Endothelial cell of umbilical vein (primary cell): ENCODE results near the gene ANKRD13B. TPM values are rescaled to one million over a fixed set of nuclear protein-coding genes. Genes with fewer than 3 reads are reported as not detected.

Experiments used
- BruUV-seq: library from RNA; stranded (reverse); fragments of 400-500 nt; replicated peaks from 2 replicates; lab custom pipeline; 2021; lab: Mats Ljungman, UMichigan
- CTCF ChIA-PET: fragments of 300-600, 350-600 bp; sonication (Branson Sonifier 250); formaldehyde crosslinking; loops from one replicate; lab custom pipeline; 2021; ENCODE audit warnings: antibody characterized with exemption, inconsistent platforms; lab: Charles Lee
- POLR2A ChIA-PET: fragments of 300-600, 350-600 bp; sonication (Branson Sonifier 250); formaldehyde crosslinking; loops from one replicate; lab custom pipeline; 2021; ENCODE audit warnings: antibody characterized with exemption, inconsistent platforms; lab: Charles Lee
- DNase-seq: peaks from one replicate; pipeline ENCODE4 v3.0.0-alpha.2; 2011; ENCODE audit warnings: low read depth, low spot score
- FAIRE-seq: peaks from 2 replicates; lab custom pipeline; 2011; peaks lifted over from hg19 to GRCh38; lab: Jason Lieb, UNC
- H2AFZ ChIP-seq: 2 replicates; pipeline ENCODE4 v1.6.0; 2012; ENCODE audit warnings: low read depth, low read length, control low read depth, inconsistent platforms
- H3K27ac ChIP-seq: 2 replicates; pipeline ENCODE4 v1.5.1; 2011; ENCODE audit warnings: low read depth, mild to moderate bottlenecking, control low read depth, low read length, moderate library complexity; ENCODE audit not compliant: insufficient read depth
- H3K27me3 ChIP-seq, 2 experiments: 2 replicates each; pipeline versions ENCODE4 v1.6.0 to v1.6.1; 2011; ENCODE audit warnings: low read length in 2 of 2, mixed read lengths in 1 of 2; ENCODE audit not compliant: control insufficient read depth in 2 of 2, insufficient read depth in 2 of 2
- H3K36me3 ChIP-seq, 2 experiments: 2 replicates in 1 of 2; 3 replicates in 1 of 2; pipeline ENCODE4 v1.5.1; 2011; ENCODE audit warnings: low read length in 2 of 2, mild to moderate bottlenecking in 1 of 2, moderate library complexity in 1 of 2; ENCODE audit not compliant: control insufficient read depth in 2 of 2, insufficient read depth in 2 of 2; ENCODE audit errors: extremely low read depth in 1 of 2
- H3K4me1 ChIP-seq: 3 replicates; pipeline ENCODE4 v1.5.1; 2011; ENCODE audit warnings: mild to moderate bottlenecking, low read length; ENCODE audit not compliant: control insufficient read depth, insufficient read depth; ENCODE audit errors: extremely low read depth
- H3K4me2 ChIP-seq: 2 replicates; pipeline ENCODE4 v1.6.1; 2011; ENCODE audit warnings: low read length, control low read depth, mixed read lengths; ENCODE audit not compliant: insufficient read depth
- H3K4me3 ChIP-seq, 3 experiments: fragments of 200-600 bp in 1 of 3; sonication (generic), shearing (Covaris generic) in 1 of 3; replicated peaks in 1 of 3; 2 replicates each; pipeline ENCODE4 v1.5.1; 2011 to 2016; ENCODE audit warnings: control low read depth in 3 of 3, low read length in 3 of 3, mild to moderate bottlenecking in 2 of 3, inconsistent platforms in 1 of 3, low read depth in 1 of 3, moderate library complexity in 1 of 3; ENCODE audit not compliant: insufficient read depth in 1 of 3
- H3K79me2 ChIP-seq: 2 replicates; pipeline ENCODE4 v1.6.0; 2012; ENCODE audit warnings: low read length, inconsistent platforms; ENCODE audit not compliant: control insufficient read depth, insufficient read depth
- H3K9ac ChIP-seq: replicated peaks from 2 replicates; pipeline ENCODE3; 2011; ENCODE audit warnings: low read length, control low read depth; ENCODE audit not compliant: insufficient read depth; ENCODE audit errors: extremely low read depth
- H3K9me1 ChIP-seq: replicated peaks from 3 replicates; pipeline ENCODE4 v1.6.0; 2011; ENCODE audit warnings: mild to moderate bottlenecking, low read length; ENCODE audit not compliant: control insufficient read depth, insufficient read depth; ENCODE audit errors: extremely low read depth
- H3K9me3 ChIP-seq: replicated peaks from 2 replicates; pipeline ENCODE4 v1.5.1; 2012; ENCODE audit warnings: low read length, inconsistent platforms; ENCODE audit not compliant: control insufficient read depth, insufficient read depth
- H4K20me1 ChIP-seq: replicated peaks from 2 replicates; pipeline ENCODE3; 2011; ENCODE audit warnings: mild to moderate bottlenecking, low read length; ENCODE audit not compliant: control insufficient read depth, insufficient read depth; ENCODE audit errors: extremely low read depth
- CTCF ChIP-seq, 2 donors: IDR thresholded peaks; 1 replicate in 1 of 2; 2 replicates in 1 of 2; pipeline ENCODE4 v1.5.1; 2011; ENCODE audit warnings: low read length in 2 of 2, mild to moderate bottlenecking in 2 of 2, moderate library complexity in 2 of 2, control low read depth in 1 of 2, inconsistent platforms in 1 of 2, low read depth in 1 of 2; ENCODE audit not compliant: insufficient read depth in 1 of 2; ENCODE audit errors: extremely low read depth in 1 of 2
- EZH2 ChIP-seq: IDR thresholded peaks from 2 replicates; pipeline ENCODE4 v1.6.1; 2012; ENCODE audit warnings: borderline replicate concordance, low read depth, mild to moderate bottlenecking, moderate library complexity, low read length, inconsistent platforms; ENCODE audit not compliant: severe bottlenecking
- FOS ChIP-seq: IDR thresholded peaks from 2 replicates; pipeline ENCODE4 v1.6.1; 2011; ENCODE audit warnings: mild to moderate bottlenecking, low read length, moderate library complexity, borderline replicate concordance; ENCODE audit not compliant: insufficient read depth
- GATA2 ChIP-seq: IDR thresholded peaks from 2 replicates; pipeline ENCODE4 v1.7.0; 2011; ENCODE audit warnings: low read depth, mild to moderate bottlenecking, moderate library complexity, mixed read lengths, low read length; ENCODE audit not compliant: insufficient read length, insufficient read depth
- JUN ChIP-seq: IDR thresholded peaks from 2 replicates; pipeline ENCODE4 v1.6.1; 2011; ENCODE audit warnings: borderline replicate concordance, low read depth; ENCODE audit not compliant: insufficient read length, insufficient read depth
- MAX ChIP-seq: IDR thresholded peaks from 2 replicates; pipeline ENCODE4 v1.6.1; 2011; ENCODE audit not compliant: insufficient read depth, insufficient read length
- MYC ChIP-seq: IDR thresholded peaks from one replicate; pipeline ENCODE4 v1.6.1; 2011; ENCODE audit warnings: mild to moderate bottlenecking, low read depth, low read length
- POLR2A ChIP-seq: IDR thresholded peaks from 2 replicates; pipeline ENCODE4 v1.6.1; 2012; ENCODE audit warnings: low read depth, mild to moderate bottlenecking, control low read depth, low read length
- POLR2AphosphoS5 ChIP-seq: IDR thresholded peaks from 2 replicates; pipeline ENCODE4 v1.6.1; 2012; ENCODE audit warnings: low read depth, mild to moderate bottlenecking, control low read depth, low read length, moderate library complexity; ENCODE audit not compliant: insufficient read depth
- dilution Hi-C: fragments of 300-500 bp; cut with MboI; formaldehyde crosslinking; loops from one replicate; pipeline ENCODE4 v1.15.0; 2019; ENCODE audit warnings: low sequenced_read_pairs; ENCODE audit not compliant: extremely low pct_ligation_motif_present
- intact Hi-C: fragments of 100-400 bp; cut with micrococcal nuclease; formaldehyde crosslinking; loops from one replicate; pipeline ENCODE4 v1.10.0; 2022
- polyA plus RNA-seq, 4 experiments: library from polyadenylated mRNA; depleted of rRNA in 3 of 4; stranded (reverse) in 3 of 4; unstranded in 1 of 4; fragments of >200 nt; gene quantifications; 2 replicates each; pipeline versions ENCODE4 v1.2.1 to v1.2.3, GENCODE V29; 2011 to 2012; ENCODE audit warnings: missing spikeins in 1 of 4
- total RNA-seq: library from RNA; stranded (reverse); gene quantifications from 2 replicates; pipeline ENCODE4 v1.2.3, GENCODE V29; 2021

The ANKRD13B gene
- total and polyA plus RNA-seq, 2 donors (not counting 3 experiments of a cell fraction or from before 2014, with no cell fraction given) = 21.1 to 23.2 TPM

GRCh38 chr17:29652976-29653375 is 60.0 kb downstream of the ANKRD13B start:
- no peaks in the 10 kb centered on the region for H3K27me3 ChIP-seq
- no peak overlapping the region for H3K27ac ChIP-seq
- intact Hi-C loops = no loop called here
- H3K9me3 ChIP-seq = no peaks in the 10 kb centered on the region
- no peak for TF ChIP-seq CTCF (IDR thresholded peaks at IDR 0.05; ENCODE audit: extremely low read depth in 1 of 2, insufficient read depth in 1 of 2, low read depth in 1 of 2, low read length in 2 of 2)
- no peak for TF ChIP-seq FOS
- no peak for TF ChIP-seq JUN
- no peak for TF ChIP-seq MYC
- no peak for TF ChIP-seq POLR2A
- TF ChIP-seq EZH2 = no peak
- TF ChIP-seq POLR2AphosphoS5 = no peak
- TF ChIP-seq GATA2 = no peak
- no peak for TF ChIP-seq MAX
- no peak overlapping the region for H3K4me2 ChIP-seq
- dilution Hi-C loops = no loop called here
- H2AFZ ChIP-seq = no peak overlapping the region
- H4K20me1 ChIP-seq = no peaks in the 10 kb centered on the region
- no TSS peak for BruUV-seq
- H3K9ac ChIP-seq = no peak overlapping the region
- ChIA-PET POLR2A (no interaction called here), CTCF (interaction anchor here (1.6 to 4.2 kb wide), 3 partner anchors 14 to 126 kb away, joined by 5 to 16 read pairs (median 15); no protein-coding TSS in a partner anchor)
- FAIRE-seq = no peak
- no peaks in the 10 kb centered on the region for H3K9me1 ChIP-seq
- no peaks in the 10 kb centered on the region for H3K4me1 ChIP-seq
- no peaks in the 10 kb centered on the region for H3K79me2 ChIP-seq
- H3K36me3 ChIP-seq = peaks cover 1 to 8% of the 10 kb centered on the region in 2 experiments
- DNase-seq = no peak
- H3K4me3 ChIP-seq = no peak overlapping the region
